Measurements from ENCODE around the gene TOMM70.

GRCh38 chr3:100361897-100362296, 39.0 kb downstream of the TOMM70 start:
- TF ChIP-seq CTCF (IDR thresholded peaks at IDR 0.05; ENCODE audit: low read length), result no peak
- TF ChIP-seq EZH2 (IDR thresholded peaks at IDR 0.05; ENCODE audit: borderline replicate concordance, low read length), result no peak
